HG03039 (cell line): Measurements from ENCODE around the gene XPO6.

Experiments
- ATAC-seq: cut with Tn5 transposase; IDR thresholded peaks from one replicate; pipeline ENCODE4 v1.9.1; 2021; ENCODE audit warnings: mild to moderate bottlenecking, moderate library complexity; ENCODE audit not compliant: unreplicated experiment

XPO6 gene

GRCh38 chr16:28096983-28097899, 114.5 kb downstream of the XPO6 start:
- no peak for ATAC-seq

GRCh38 chr16:28093385-28093725, 118.4 kb downstream of the XPO6 start:
- ATAC-seq, result no peak

GRCh38 chr16:28092721-28093384, 118.9 kb downstream of the XPO6 start:
- no peak for ATAC-seq

DNA sequence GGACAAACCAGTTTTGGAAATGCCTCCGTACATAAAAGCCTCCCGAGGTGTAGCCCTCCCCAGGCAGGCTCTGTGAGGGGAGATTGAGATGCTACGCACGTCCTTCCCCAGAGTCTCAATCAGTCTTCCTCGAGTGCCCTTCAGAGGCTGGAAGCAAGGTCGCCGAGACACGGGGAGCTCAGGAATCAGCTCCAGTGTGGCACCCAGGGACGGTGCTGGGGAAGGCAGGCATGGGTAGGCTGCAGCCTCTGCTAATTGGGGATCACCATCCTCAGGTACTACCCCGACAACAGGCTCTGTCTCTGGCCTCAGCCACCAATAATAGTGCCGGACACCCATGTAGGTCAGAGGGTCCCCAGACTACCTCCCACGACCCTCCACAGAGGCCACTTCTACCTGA, 120.1 kb downstream of the XPO6 start:
- ATAC-seq, result no peak

DNA sequence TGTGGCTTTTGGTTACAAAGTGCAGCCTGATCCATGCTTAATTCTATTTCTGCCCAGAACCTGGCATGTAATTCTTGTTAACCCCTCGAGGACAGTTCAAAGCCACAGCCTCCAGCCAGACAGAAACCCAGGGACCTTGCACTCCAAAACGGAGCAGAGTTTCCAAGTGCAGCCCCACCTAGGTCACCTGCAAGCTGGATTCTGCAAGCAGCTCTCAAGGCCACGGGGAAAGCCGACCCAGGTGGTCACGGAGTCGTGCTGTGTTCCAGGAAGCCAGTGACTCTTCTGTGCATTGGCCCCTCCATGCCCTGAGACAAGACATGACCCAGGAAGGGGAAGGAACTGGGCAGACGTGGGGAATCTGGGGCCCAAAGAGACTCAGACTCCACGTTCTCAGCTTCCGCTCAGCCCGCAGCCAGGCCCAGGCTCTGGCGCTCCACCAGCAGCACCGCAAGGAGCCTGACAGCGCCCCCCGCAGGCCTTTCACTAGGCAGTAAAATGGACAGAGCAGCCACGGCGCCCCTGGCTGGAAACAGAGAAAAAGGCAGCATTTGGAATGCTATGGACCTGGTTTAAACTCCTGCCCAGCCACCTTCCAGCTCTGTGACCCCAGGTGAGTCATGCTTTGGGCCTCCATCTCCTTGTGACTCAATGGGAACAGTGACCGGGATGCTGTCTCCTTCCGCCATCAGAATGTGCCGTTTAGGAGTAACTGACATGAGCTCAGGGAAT, 121.0 kb downstream of the XPO6 start:
- ATAC-seq, result no peak

DNA sequence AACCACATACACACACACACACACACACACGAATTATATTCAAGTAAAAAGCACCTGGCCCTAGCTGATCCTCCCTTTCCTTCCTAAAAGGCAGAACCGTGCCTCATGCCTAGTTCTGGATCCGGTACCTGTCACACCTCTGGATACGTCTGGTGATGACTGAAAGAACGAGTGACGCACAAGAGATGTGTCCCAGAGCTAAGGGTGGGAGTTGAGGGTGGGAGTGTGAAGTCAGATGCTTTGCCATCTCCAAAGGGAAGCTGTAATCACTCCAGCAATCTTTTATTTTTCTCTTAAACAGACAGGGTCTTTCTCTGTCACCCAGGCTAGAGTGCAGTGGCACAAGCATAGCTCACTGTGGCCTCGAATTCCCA, 121.8 kb downstream of the XPO6 start:
- no peak for ATAC-seq

DNA sequence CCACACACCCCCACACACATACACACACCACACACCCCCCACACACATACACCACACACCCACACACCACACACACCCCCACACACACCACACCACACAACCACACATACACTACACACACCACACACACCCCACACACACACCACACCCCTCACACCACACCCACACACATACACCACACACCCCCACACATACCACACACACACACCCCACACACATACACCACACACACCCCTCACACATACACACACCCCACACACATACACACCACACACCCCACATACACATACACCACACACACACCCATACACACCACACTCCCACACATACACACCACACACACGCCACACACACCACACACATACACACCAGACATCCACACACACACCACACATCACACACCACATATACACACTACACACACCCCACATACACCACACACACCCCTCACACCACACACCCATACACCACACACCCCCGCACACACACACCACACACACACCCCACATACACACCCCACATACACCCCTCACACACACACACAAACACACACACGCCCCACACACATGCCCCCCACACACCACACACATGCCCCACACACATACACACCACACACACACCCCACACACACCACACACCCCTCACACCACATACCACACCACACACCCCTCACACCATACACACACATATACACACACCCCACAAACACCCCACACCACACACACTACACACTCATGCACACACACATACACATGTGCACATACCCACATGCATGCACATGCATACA, 122.4 kb downstream of the XPO6 start:
- no peak for ATAC-seq

DNA sequence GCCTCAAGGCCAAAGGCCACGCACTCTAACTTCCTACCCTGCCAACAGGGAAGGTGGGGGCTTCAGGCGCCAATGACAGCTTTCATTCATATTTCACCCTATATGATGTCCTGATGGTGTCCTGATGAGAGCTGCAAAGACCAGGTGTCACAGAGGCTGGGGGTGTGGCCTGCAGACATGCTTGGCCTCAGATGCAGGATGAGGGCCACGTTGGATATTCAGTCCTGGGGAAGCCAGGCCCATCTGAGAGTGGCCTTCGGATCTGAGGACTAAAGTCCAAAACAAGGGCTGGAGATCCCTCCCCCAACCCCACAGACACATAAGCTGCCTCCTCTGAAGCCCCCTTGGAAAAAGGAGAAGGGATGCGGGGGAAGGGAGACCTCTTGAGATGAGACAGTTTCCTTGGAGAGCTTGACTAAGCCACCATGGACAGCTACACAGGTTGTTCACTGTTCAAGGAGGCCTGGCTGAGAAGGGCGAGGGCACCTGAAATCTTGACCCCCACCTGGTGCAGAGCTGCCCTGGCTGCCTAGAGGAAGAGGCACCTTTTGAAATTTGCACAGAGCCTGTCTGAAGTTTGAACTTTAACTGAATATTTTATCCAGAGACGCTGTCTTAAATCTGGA, 124.0 kb downstream of the XPO6 start:
- ATAC-seq, result no peak

GRCh38 chr16:28087140-28087660, 124.6 kb downstream of the XPO6 start:
- ATAC-seq, result no peak

DNA sequence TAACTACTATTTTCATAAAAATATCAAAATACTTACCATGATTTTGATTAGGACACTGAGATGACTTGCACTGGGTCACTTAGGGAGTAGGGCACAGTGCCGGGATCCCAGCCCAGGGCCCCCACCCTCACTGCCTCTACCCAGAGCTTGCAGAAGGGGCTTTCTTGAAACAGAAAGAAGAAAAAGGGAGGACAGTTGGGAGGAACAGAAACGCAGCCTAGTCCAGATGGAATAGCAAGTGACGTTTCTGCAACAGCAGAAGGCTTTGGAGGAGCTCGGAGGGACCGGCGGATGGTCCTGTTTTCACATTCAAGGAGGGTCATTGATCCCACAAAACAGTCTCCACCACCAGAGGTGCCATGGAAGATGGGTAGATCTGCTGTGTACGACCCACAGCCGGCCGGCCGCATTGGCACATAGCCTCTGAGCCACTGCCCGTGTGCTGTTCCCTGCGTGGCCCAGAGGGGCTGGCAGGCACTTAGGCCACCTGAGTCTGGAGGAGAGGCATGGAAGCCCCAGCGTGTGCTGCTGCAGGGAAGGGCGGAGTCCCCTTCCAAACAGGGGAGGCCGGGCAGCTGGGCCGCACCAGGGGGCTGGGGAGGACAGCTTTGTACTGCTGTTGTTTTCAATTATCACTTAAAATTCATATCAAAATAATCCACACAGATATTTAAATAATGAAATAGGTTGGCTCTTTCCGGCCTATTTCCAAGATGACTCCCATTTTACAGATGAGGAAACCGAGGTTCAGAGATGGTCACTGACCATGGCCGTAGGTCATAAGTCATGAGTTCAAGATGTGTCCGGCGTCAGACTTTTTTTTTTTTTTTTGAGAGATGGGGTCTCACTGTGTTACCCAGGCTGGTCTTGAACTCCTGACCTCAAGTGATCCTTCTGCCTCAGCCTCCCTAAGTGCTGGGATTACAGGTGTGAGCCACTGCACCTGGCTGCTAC, 125.3 kb downstream of the XPO6 start:
- no peak for ATAC-seq

DNA sequence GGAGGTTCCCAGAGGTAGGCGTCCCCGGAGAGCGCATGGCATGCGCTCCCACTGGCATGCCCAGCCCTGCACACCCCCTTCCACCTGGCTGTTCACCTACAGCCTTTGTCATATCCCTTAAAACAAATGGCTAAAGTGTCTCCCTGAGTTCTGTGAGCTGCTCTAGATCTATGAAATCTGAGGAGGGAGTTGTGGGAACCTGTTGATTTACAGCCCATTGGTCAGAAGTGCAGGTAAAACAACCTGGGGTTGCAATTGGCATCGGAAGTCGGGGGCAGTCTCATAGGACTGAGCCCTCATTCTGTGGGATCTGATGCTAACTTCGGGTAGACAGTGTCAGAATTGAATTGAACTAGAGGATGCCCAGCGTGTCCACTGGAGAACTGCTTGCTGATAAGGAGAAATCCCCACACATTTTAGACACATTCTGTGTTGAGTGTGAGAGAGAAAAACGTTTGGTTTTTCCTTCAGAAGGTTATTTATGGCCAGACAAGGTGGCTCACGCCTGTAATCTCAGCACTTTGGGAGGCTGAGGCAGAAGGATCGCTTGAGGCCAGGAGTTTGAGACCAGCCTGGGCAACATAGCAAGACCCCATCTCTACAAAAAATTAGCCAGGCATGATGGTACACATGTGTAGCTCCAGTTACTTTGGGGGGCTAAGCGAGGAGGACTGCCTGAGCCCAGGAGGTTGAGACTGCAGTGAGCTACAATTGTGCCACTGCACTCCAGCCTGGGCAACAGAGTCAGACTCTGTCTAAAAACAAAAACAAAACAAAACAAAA, 126.2 kb downstream of the XPO6 start:
- ATAC-seq, result no peak

GRCh38 chr16:28084209-28084608, 127.6 kb downstream of the XPO6 start:
- ATAC-seq, result no peak

DNA sequence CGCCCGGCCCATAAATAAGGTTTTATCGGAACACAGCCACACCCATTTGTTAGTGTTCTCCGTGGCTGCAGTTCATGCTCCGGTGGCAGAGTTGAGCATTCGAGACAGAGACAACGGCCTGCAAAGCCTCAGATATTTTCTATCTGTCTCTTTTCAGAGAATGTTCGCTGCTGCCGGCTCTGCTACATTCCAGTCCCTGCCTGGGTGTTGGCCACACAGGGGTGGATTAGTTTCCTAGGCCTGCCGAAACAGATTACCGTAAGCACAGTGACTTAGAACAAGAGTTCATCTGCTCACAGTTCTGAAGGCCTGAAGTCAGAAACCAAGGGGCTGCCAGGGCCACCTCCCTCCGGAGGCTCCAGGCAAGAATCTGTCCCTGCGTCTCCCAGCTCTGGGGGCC, 129.1 kb downstream of the XPO6 start:
- no peak for ATAC-seq

GRCh38 chr16:28081391-28081968, 130.3 kb downstream of the XPO6 start:
- no peak for ATAC-seq

GRCh38 chr16:28078261-28078660, 133.5 kb downstream of the XPO6 start:
- no peak for ATAC-seq

GRCh38 chr16:28073836-28074235, 137.9 kb downstream of the XPO6 start:
- no peak for ATAC-seq

DNA sequence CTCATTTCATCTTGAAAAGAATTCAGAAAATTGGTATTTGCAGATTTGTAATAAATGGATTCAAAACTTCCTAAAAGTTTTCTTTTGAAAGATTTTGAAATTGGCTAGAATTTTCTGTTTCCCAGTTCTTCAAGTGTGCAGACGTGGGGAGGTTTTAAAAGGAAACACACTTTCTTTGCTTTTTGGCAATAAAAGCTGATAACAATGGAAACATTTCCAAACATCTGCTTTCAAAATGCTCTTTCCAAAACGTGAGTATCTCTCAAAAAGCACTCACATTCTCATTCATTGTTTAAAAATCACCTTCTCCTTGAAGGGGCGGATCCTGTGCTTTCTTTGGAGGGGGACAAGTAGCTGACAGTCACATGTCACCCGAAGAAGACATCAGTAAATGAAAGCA, 139.7 kb downstream of the XPO6 start:
- no peak for ATAC-seq
